HG03439 (cell line): ENCODE data around the gene UBD.

Experiments
- ATAC-seq: cut with Tn5 transposase; IDR thresholded peaks from one replicate; pipeline ENCODE4 v1.9.1; 2021; ENCODE audit warnings: mild to moderate bottlenecking, moderate library complexity; ENCODE audit not compliant: unreplicated experiment

The UBD gene

DNA sequence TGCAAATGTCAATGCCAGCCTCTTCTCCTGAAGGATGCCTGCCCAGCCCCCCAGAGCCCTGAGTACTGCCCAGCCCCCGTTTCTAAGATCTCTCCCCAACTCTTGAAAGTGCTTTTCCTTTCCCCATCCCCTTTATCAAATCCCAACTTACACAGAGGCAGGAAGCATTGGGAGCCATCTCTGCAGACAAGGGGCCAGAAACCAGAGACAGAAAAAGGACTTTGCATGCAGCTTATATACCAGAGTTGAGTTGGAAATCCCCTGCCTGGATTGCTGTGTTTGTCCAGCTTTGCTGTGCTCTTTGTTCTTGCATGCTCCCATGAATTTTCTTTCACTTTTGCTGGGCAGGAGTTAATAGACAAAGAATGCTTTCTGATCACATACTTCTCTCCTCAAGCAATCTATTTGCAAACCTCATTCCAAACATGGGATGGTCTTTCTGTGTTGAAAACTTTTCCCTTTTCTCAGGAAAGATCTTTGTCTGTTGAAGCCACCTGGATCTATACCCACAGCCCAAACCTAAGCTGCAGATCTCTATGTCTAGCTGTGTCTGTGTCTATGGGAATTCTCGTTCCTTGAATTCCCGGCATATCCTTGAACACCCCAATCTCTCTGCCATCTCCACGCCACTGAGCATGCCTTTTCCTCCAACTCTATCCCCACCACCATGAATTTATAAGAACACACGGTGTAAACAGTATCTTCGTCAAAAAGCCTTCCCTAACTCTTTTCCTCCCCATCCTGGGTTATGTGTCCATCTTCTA, at the start of gene UBD:
TSS of gene UBD (minus strand) at position 209 of the 764 bp plus-strand sequence. CDS start at position 178, 31 bp downstream.
- no peak for ATAC-seq

DNA sequence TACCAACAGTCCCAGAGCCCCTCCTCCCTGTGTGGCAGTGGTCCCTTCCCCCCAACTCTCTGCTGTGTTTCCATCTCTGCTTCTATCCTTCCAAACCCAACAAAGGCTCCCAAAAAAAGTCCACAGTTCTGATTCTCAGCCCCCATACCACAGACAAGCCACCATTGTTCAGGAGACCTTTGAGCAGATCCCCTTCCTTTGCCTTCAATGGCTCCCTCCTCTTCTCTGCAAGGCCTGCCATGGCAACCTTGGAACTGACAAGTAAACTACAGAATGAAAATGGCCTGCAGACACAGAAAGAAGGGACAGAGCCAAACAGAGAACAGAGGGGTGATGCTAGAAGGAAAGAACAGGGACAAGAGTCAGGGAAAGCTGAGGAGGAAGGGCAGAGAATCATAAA, 48.6 kb upstream of the UBD start:
- no peak for ATAC-seq

DNA sequence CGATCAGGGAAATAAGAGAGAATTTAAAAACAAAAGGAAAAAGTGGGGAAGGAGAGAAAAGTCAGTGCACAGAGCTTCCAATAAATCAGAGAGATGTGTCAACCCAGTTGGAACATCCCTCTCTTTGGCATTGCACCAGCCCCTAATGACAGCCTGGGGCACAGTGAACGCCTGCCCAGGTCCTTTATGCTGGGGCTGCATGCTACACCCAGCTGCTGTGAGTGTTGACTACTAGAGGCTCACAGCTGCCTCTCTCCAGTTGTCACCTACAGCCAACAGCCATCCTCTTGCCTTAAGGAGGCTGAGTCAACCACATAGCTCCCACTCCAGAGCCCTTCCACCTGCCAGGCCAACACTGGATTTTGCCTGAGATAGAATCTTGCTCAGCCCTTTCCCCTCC, 44.4 kb upstream of the UBD start:
- ATAC-seq: no peak

DNA sequence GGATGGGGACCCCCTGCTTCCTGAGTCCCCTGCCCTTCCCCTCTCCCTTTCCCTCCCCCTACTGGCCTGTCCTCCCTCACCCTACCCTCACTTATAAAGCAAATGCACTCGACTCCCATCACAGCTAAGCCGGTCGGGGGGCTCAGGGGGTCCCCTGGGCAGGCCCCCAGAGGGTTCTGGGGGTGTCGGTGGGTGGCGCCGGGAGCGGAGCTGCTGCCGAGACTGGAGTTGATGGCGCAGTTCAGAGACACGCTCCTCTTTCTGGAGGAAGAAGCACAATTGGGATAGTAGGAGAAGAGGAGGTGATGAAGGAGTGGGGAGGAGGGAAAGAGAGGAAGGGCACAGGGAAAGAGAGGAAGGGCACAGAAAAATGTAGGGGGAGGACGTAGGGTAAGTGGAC, 43.9 kb upstream of the UBD start:
- ATAC-seq: no peak

DNA sequence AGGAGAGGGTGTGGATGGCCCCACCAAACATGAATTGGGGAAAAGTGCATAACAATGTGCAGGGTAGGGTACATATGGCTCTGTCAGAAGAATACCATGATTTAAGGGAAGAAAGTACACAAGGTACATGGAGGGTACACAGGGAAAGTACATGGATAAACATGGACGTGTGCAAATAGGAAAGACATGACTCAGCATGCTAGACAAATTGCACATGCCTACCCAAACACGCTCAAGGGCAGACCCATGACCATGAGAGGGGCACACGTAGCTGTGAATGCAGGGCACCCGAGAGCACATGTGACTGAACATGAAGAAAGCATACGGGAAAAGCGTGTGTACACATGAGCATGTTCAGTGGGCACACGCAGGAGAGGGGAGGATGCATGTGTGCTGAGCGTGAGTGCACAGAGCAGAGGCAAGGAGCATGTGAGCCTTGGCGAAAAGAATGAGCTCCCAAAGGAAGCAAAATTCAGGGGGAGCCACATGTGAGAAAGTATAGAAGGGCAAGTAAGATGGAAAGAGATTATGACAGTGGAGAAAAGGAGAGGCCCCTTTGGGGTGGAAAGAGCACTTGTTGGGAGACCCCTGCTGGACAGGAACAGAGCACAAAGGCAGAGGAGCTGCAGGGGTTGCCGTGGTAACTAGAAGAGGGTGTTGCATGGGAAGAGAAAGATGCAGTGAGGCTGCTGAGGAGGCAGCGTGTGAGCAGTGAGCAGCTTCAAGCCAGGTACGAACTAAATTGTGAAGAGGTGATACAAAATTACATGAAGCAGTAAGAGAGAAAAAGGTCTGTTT, 43.2 kb upstream of the UBD start:
- no peak for ATAC-seq

DNA sequence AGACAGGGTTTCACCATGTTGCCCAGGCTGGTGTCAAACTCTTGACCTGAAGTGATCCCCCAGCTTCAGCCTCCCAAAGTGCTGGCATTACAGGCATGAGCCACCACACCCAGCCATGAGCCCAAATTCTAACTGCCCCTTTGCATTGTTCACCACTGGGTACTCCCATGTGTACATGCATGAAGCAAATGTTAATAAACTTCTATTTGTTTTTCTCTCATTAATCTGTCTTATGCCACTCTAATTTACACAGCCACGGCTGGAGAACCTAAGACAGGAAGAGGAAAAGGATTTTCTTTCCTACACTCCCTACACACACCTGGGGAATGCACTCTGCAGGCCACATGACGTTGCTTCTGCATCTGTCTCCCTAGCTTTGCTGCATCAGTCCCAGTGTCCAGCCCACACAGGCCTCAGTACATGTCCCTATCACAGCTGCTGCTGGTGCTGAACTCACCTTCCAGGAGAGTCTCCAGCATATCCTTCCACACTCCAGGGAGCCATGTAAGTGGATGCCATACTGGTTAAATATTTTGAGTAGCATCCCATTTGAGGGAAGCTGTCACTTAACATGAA, 38.7 kb upstream of the UBD start:
- no peak for ATAC-seq

DNA sequence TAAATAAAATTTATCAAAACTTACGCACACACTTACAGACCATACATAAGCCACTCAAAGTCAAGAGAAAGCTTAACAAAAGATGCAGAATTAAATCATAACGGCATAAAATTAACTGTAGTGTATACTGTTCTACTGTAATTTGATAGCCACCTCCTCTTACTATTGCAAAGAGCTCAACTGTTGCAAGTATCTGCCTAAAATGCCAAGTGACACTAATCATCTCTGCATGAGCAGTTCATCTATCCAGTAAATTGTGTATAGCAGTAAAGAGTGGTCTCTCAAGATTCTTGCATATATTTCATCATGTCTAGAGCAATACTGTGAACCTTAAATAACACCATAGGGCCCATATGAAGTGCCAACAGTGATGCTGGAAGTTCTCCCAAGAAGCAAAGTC, 37.7 kb upstream of the UBD start:
- no peak for ATAC-seq

DNA sequence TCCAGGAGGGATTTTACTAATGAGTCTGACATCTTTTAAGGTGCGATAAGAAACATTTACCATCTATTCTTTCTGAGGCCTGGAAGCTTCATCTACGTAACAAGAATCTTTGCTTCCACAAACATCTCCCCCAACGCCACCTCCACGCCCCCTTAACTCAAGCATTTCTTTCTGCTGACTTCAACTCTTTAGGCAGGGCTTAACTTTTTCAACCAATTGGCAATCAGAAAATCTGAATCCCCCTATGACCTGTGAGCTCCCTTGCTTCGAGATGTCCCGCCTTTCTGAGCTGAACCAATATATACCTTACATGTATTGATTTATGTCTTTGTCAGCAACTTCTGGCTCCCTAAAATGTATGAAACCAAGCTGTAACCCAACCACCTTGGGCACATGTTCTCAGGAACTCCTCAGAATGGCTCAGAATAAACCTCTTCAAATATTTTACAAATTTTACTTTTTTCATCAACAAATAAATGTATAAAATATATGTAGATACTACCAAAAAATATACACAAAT, 36.9 kb upstream of the UBD start:
- no peak for ATAC-seq

DNA sequence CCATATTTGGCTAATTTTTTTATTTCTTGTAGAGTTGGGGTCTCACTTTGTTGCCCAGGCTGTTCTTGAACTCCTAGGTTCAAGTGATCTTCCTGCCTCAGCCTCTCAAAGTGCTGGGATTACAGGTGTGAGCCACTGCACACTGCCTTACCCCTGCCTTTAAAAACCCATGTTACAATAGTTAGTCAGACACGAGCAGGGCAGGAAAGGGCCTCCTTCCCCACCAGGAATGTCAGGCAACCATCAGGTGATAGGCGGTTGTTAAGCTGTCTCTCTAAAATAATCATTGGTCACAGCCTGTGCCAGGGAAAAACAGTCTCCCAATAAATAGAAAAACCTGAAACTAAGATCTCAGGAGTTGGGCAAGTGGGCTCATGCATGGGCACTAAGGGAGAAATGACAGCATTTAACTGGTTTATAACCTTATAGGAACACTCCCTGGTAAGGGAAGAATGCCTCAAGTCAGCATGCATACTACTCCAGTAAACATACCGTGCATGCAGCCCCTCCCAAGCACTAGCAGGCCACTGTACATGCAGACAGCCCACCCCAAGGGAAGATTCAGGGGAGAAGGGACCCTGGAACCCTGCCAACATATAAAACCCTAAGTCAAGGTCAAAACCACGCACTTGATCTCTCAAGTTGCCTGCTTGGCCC, 33.8 kb upstream of the UBD start:
- no peak for ATAC-seq

DNA sequence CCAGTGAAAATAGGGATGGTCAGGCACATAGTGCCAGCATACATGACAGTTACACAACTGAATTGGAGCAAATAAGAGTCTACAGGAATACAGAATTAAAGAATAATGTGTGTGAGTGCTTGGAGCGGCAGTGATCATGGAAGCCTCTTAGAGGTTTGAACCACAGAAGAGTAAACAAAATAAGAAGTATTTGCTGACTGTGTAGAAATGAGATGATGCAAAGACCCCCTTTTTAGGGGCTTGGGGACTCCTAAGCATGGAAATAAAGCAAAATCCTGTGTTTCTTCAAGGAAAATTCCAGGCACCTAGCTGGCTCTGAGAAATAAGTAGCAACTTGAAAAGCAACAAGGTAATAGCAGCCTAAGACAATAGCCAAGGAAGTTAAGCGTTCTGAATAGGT, 32.1 kb upstream of the UBD start:
- ATAC-seq: no peak

DNA sequence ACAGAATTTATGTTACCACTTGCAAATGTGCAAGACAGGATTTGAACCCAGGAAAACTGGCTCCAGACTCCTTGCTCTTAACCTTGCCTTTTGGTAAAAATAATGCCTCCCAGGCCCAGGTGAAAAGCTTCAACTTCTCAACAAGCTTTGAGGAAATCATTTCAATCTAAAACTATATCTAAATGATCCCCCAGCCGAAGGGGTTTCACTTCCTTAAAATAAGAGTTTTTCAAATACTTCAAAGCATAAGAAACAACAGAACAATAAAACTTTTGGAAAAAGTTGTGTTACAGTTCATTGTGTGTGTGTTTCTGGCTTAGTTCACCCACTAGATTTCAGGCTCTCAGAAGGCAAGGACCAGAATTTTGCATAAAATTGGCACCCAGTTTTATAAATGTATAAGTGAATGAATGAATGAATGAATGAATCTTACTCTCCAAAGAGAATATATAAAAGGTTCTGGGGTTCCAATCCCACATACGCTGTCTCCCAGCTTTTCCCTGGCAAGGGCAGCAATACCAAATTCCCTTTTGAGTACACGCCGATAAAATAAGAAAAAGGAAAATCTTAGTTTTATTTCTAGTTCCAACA, 30.8 kb upstream of the UBD start:
- no peak for ATAC-seq

DNA sequence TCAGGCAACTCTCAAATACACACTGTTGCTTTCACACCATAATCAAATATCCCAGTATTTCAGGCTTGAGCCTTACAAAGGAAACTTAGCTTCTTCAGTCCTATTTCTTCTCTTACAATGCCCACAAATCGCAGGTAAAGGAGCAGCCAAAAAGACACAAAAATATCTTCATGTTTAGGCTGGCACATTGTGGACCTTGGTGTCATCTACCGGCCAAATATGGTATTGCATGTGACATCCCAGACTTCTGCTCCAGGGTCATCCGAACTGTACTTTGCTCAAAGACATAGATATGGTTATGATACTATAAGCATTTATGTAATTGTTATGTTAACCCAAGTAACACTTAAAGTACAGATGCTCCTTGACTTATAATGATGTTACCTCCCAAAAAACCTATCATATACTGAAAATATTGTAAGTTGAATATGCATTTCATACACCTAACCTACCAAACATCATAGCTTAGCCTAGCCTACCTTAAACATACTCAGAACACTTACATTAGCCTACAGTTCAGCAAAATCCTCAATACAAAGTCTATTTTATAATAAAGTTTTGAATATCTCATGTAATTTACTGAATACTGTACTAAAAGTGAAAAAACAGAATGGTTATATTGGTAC, 30.0 kb upstream of the UBD start:
- ATAC-seq: no peak

DNA sequence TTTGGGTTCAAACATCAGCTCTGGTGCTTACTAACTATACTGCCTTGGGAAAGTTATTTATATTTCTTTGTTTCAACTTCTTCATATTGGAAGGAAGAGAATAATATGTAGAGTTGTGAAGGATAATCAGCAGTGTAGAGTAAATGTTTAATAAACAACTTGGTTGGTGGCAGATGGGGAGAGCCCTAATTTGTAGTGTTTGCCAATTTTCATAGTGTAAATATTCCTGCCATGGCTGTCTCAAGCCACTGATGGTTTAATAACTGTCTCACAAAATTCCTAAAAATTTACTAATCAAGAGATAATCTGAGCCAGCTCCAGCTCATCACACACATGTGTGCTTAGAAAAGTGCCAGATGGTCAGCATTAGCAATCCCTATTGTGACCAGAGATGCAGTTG, 25.3 kb upstream of the UBD start, which contains the start of gene OR2H2:
TSS of gene OR2H2 (plus strand) at position 301 of the 400 bp plus-strand sequence. CDS start 2,824 bp downstream, outside the sequence.
- no peak for ATAC-seq

DNA sequence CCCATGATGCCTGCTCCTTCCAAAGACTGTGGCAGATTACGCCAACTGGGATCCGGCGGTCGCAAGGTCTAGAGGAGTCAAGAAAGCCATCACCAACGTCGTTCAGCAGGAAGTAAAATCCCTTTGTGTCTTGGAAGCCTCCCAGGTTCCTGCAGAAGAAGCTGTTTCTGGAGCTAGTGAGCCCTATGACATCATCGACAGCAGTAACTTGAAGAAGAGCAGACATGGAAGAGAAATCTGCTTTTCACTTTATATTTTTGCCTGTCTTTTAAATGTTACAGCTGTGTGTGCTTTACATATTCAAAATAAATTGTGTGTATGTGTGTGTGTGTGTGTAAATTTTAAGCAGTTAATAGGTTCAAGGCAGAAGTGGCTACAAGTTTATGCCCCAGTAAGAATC, 18.0 kb upstream of the UBD start:
- no peak for ATAC-seq

DNA sequence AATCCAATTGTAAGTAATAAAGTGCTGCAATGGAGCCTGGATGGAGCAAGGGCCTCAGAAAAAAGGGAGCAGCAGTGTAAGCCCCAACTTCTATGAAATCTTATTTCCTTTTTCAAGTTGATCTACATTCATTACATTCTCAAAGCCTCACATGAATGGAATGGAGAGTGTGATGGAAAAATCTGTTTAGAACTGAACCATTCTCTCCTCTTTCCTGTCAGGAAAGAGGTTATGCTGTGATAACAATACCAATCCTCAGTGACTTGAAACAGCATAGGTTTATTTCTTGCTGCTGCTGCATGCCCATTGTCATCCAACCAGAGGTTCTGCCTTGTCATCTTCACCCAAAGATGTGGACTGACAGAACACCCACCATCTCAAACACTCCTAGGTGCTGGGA, 16.5 kb upstream of the UBD start:
- no peak for ATAC-seq

DNA sequence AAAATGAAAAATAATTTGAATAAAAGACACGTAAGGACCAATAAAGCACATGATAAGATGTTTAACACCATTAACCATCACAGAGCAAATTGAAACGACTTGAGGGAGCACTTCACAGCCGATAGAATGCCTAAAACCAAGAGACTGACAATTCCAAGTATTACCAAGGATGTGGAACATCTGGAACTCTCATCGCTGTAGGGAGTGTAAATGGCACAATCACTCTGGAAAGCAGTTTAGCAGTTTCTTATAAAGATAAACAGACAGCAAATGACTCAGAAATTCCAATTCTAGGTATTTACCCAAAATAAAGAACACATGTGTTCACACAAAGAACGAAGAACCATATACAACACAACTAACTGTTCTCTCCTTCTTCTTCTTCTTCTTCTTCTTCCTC, 8.5 kb upstream of the UBD start:
- no peak for ATAC-seq

DNA sequence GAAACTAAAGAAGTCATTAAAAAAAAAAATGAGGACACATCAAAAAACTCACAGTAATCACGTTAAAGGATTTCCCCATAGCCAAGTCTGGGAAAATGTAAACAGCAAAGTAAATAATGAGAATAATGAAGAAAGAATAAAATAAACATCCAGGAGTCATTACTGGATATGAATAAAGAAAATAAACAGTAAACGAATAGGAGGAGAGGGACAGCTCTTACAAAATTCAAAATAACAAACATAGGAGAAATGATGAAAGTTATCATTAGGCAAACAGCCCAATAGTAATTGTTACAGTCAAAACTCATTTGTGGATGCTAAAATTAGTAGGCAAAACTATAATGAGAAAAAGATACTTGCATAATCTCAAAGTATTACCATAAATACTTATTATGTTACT, 8.0 kb upstream of the UBD start:
- ATAC-seq: no peak

DNA sequence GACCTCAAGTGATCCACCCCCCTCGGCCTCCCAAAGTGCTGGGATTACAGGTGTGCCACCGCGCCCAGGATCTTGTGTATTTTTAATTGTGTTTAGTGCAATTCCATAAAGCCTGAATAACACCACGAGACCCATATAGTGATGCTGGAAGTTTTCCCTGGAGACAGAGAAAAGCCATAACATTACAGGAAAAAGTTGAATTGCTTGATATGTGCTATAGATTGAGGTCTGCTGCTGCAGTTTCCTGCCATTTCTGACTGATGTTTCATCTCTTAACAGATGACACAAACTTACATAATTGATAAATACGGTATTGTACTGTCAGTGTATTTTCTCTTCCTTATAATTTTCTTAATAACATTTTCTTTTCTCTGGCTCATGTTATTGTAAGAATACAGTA, 7.3 kb upstream of the UBD start:
- no peak for ATAC-seq

DNA sequence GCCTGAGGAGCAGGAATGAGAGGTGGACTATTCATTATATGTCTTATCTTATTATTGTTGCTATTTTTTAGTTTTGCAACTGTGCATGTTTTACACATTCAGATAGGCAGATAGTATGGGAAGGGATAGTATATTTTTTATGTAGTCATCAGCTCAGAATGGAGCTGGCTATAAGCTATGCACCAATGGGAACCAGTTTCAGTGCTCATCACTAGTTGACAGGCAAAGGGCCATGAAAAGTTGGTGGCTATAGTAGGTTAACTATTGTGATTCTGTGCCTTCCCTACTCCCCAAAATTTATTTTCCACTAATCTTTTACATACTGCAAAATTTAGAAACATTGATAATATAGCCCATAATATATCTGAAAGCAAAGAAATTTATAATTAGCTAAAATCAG, 5.3 kb upstream of the UBD start:
- ATAC-seq: no peak

DNA sequence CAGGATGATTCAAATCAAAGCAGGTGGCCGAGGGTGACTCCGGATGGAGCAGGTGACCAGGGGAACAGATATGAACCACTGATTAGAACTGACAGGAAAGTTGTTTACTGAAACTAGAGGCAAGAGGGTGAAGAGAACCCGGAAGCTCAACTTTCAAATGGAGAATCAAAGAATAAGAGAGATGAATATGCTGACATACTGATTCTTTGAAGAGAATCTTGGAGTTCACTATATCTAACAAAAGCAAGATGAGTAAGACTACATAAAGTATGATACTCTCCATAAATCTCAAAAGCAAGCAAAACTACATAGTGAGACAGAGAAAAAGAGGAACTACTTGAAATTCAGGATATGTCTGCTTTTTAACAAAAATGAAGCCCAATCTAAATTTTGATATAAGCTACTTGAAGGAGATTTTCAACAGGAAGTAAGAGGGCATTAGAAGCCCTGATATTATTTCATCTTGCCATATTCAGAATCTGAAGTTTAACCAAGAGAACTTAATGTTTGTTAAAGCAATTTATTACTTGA, 4.0 kb upstream of the UBD start:
- no peak for ATAC-seq
